ENCODE measurements around the gene DSCAM.

DNA sequence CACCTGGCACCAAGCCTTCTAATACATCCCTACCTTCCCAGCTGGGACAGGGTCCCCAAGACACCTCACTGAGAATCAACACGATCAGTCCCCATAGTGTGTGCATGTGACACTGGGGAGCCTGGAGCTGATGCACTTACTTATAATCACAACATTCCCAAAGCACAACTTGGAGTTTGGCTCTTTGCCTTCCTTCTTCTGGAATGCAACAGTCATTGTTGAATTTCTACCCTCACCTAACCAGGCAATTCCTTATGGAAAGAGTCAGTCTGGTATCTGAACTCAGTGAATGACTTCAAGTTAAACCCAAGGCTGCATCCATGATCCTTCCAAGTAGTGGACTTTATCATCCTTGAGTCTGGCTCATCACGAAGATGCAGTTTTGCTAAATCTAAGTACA is 86.1 kb downstream of the DSCAM start:
- TF ChIP-seq, protein P1, sequence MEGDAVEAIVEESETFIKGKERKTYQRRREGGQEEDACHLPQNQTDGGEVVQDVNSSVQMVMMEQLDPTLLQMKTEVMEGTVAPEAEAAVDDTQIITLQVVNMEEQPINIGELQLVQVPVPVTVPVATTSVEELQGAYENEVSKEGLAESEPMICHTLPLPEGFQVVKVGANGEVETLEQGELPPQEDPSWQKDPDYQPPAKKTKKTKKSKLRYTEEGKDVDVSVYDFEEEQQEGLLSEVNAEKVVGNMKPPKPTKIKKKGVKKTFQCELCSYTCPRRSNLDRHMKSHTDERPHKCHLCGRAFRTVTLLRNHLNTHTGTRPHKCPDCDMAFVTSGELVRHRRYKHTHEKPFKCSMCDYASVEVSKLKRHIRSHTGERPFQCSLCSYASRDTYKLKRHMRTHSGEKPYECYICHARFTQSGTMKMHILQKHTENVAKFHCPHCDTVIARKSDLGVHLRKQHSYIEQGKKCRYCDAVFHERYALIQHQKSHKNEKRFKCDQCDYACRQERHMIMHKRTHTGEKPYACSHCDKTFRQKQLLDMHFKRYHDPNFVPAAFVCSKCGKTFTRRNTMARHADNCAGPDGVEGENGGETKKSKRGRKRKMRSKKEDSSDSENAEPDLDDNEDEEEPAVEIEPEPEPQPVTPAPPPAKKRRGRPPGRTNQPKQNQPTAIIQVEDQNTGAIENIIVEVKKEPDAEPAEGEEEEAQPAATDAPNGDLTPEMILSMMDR (IDR thresholded peaks at IDR 0.05) = no peak
- TF ChIP-seq EZH2 (IDR thresholded peaks at IDR 0.05) = no peak
